Stomach (tissue), 9 donors: ENCODE results near the gene ATP5MK. TPM values are rescaled to one million over a fixed set of nuclear protein-coding genes. Genes with fewer than 3 reads are reported as not detected.
"Not testable (repeated sequence)": the region's sequence is repeated elsewhere in the genome, so short reads cannot be mapped to it uniquely, and the experiment has no call there.

Experiments used
- DNase-seq, 2 donors: peaks; one replicate each; pipeline versions ENCODE4 v3.0.0 to v3.0.0-alpha.2; 2013 to 2019
- H3K27ac ChIP-seq, 5 donors: fragments of 200-600 bp in 4 of 5; sonication (generic) in 4 of 5; one replicate each; pipeline ENCODE4 v1.5.1; 2013 to 2019; ENCODE audit warnings: mild to moderate bottlenecking in 1 of 5, moderate library complexity in 1 of 5
- H3K27me3 ChIP-seq, 3 donors: fragments of 200-600 bp; sonication (generic); one replicate each; pipeline ENCODE4 v1.5.1; 2017 to 2019; ENCODE audit warnings: mixed run types in 1 of 3
- H3K36me3 ChIP-seq, 4 donors: fragments of 200-600 bp; sonication (generic); 1 replicate in 3 of 4; 2 replicates in 1 of 4; pipeline ENCODE4 v1.5.1; 2016 to 2019
- H3K4me1 ChIP-seq, 4 donors: fragments of 200-600 bp; sonication (generic); one replicate each; pipeline ENCODE4 v1.5.1; 2016 to 2019
- H3K4me3 ChIP-seq, 4 donors: fragments of 200-600 bp; sonication (generic) in 3 of 4; one replicate each; pipeline ENCODE4 v1.5.1; 2016 to 2019; ENCODE audit warnings: mild to moderate bottlenecking in 1 of 4
- H3K9me3 ChIP-seq, 4 donors: fragments of 200-600 bp; sonication (generic); one replicate each; pipeline ENCODE4 v1.5.1; 2016 to 2019
- EP300 ChIP-seq: sonication (generic); formaldehyde crosslinking; IDR thresholded peaks from one replicate; pipeline ENCODE4 v1.6.1; 2017; ENCODE audit warnings: antibody characterized with exemption
- POLR2A ChIP-seq, 4 donors: fragments of 450-650 bp; IDR thresholded peaks; one replicate each; pipeline ENCODE4 v1.6.1; 2016; ENCODE audit warnings: antibody characterized with exemption in 4 of 4, control low read depth in 2 of 4, mild to moderate bottlenecking in 1 of 4, moderate library complexity in 1 of 4
- POLR2AphosphoS5 ChIP-seq, 3 donors: sonication (generic); formaldehyde crosslinking; IDR thresholded peaks; one replicate each; pipeline ENCODE4 v1.6.1; 2016; ENCODE audit warnings: antibody characterized with exemption in 3 of 3
- WGBS, 5 donors: extraction: QIAGEN DNeasy Blood & Tissue Kit in 3 of 5; methylation state at CpG; one replicate each; pipeline versions ENCODE4 v1.1.5 to v1.1.7; 2013 to 2018; 5-methylcytosine and 5-hydroxymethylcytosine counted together
- intact Hi-C: fragments of 100-400 bp; cut with DNase I; formaldehyde crosslinking; loops from one replicate; pipeline ENCODE4 v1.15.1; 2023; ENCODE audit warnings: low total_unique reads
- polyA plus RNA-seq, 3 donors: library from polyadenylated mRNA; stranded (reverse); fragments of 200-250 nt; gene quantifications; one replicate each; pipeline ENCODE4 v1.2.3, GENCODE V29; 2013
- total RNA-seq, 5 donors: library from RNA; depleted of rRNA; stranded (reverse); fragments of >200 nt; gene quantifications; one replicate each; pipeline versions ENCODE4 v1.1.0 to v1.2.3, GENCODE V29; 2014 to 2016
- TF ChIP-seq, protein P1 (sequence below), 7 experiments: fragments of 450-650 bp in 4 of 7; fragments of 200-600 bp in 3 of 7; sonication (generic) in 3 of 7; IDR thresholded peaks; one replicate each; pipeline ENCODE4 v1.5.1; 2016 to 2019; ENCODE audit warnings: antibody characterized with exemption in 7 of 7, control low read depth in 2 of 7, mild to moderate bottlenecking in 1 of 7
- donor health status: healthy with polysubstance abuse.
- donor health status: Bipolar disorder and iron deficiency.
- donor health status: healthy.

The ATP5MK gene
- total and polyA plus RNA-seq, 8 donors = 26.4 to 1,448 (median 374) TPM

GRCh38 chr10:103417601-103418000 is 21.3 kb upstream of the ATP5MK start:
- Histone ChIP-seq H3K9me3 (no peaks in the 10 kb centered on the region), H3K36me3 (peaks cover 80 to 100% (median 98%) of the 10 kb centered on the region in 4 donors), H3K27ac (no peak overlapping the region), H3K4me3 (no peak overlapping the region), H3K4me1 (no peaks in the 10 kb centered on the region), H3K27me3 (no peaks in the 10 kb centered on the region)
- no peak for DNase-seq
- intact Hi-C loops = loop anchor here (5.0 kb wide), 1 partner anchor 65 kb away; no protein-coding TSS in a partner anchor
- TF ChIP-seq POLR2A (IDR thresholded peaks at IDR 0.05) = no peak
- TF ChIP-seq, protein P1, sequence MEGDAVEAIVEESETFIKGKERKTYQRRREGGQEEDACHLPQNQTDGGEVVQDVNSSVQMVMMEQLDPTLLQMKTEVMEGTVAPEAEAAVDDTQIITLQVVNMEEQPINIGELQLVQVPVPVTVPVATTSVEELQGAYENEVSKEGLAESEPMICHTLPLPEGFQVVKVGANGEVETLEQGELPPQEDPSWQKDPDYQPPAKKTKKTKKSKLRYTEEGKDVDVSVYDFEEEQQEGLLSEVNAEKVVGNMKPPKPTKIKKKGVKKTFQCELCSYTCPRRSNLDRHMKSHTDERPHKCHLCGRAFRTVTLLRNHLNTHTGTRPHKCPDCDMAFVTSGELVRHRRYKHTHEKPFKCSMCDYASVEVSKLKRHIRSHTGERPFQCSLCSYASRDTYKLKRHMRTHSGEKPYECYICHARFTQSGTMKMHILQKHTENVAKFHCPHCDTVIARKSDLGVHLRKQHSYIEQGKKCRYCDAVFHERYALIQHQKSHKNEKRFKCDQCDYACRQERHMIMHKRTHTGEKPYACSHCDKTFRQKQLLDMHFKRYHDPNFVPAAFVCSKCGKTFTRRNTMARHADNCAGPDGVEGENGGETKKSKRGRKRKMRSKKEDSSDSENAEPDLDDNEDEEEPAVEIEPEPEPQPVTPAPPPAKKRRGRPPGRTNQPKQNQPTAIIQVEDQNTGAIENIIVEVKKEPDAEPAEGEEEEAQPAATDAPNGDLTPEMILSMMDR (IDR thresholded peaks at IDR 0.05) = no peak
- TF ChIP-seq EP300 = no peak
- TF ChIP-seq POLR2AphosphoS5 (IDR thresholded peaks at IDR 0.05) = no peak
- 86 to 96% (median 89%) methylated on average over 5 of the region's 5 CpGs for WGBS, 5 donors

DNA sequence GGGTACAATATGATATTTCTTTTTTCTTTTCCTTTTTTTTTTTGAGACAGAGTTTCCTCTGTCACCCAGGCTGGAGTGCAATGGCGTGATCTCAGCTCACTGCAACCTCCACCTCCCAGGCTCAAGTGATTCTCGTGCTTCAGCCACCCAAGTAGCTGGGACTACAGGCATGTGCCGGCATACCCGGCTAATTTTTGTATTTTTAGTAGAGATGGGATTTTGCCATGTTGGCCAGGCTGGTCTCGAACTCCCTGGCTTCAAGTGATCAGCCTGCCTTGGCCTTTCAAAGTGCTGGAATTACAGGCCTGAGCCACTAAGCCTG is 20.8 kb upstream of the ATP5MK start:
- H3K36me3 ChIP-seq = peaks cover 80 to 100% (median 98%) of the 10 kb centered on the region in 4 donors
- H3K27ac ChIP-seq = not testable (repeated sequence)

DNA sequence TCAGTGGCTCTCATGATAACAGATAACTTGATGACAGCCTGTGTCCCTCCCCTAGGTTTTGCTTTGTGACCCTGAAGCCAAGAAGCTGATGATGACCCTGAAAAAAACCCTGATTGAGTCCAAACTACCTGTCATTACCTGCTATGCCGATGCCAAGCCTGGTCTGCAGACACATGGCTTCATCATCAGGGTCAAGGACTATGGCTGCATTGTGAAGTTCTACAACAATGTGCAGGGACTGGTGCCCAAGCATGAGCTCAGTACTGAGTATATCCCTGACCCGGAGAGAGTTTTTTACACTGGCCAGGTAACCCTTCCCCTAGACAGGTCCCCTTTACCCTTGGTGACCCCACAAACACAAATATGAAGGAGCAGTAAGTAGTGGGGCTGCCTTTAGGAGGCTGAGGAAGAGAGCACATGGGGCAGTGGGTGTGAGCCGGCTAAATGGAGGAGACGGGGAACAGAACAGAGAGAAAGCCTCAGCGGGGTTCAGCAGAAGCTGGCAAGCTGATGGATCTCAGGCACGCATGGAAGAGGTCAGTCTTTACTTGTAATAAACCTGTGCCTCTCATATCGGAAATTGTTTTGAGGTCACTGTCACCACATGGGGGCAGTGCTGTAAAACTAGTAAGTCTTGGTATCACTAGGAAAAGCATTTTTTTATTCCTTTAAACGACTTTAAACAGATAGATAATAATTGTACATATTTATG is 20.3 kb upstream of the ATP5MK start:
- no peaks in the 10 kb centered on the region for H3K27me3 ChIP-seq
- no peaks in the 10 kb centered on the region for H3K9me3 ChIP-seq
- H3K27ac ChIP-seq = no peak overlapping the region
- DNase-seq = peak; percentile 68 to 88
- H3K4me3 ChIP-seq = no peak overlapping the region
- no peak for TF ChIP-seq EP300
- TF ChIP-seq, protein P1 (IDR thresholded peaks at IDR 0.05) = peak in 5 of 7 experiments; percentile 29 to 63 (median 39)
- intact Hi-C loops = loop anchor here (5.0 kb wide), 1 partner anchor 66 kb away; no protein-coding TSS in a partner anchor
- no peaks in the 10 kb centered on the region for H3K4me1 ChIP-seq
- peaks cover 80 to 100% (median 100%) of the 10 kb centered on the region in 4 donors for H3K36me3 ChIP-seq
- 44 to 54% (median 51%) methylated on average over 8 of the region's 8 CpGs for WGBS, 5 donors

More for the DNA sequence above, 20.8 kb upstream of the ATP5MK start:
- not testable (repeated sequence) for H3K9me3 ChIP-seq, H3K4me1 ChIP-seq, H3K27me3 ChIP-seq, H3K4me3 ChIP-seq, DNase-seq
- intact Hi-C loops = loop anchor here (5.0 kb wide), 1 partner anchor 65 kb away; no protein-coding TSS in a partner anchor
- WGBS, 5 donors = 90 to 95% (median 92%) methylated on average over 5 of the region's 5 CpGs

GRCh38 chr10:103415581-103415980 is 19.3 kb upstream of the ATP5MK start:
- no peak for DNase-seq
- Histone ChIP-seq H3K36me3 (peaks cover 71 to 100% (median 100%) of the 10 kb centered on the region in 4 donors), H3K4me1 (no peaks in the 10 kb centered on the region), H3K4me3 (no peak overlapping the region), H3K9me3 (no peaks in the 10 kb centered on the region), H3K27ac (no peak overlapping the region), H3K27me3 (no peaks in the 10 kb centered on the region)
- intact Hi-C loops = loop anchor here (5.0 kb wide), 1 partner anchor 67 kb away; no protein-coding TSS in a partner anchor
- TF ChIP-seq, protein P1 (IDR thresholded peaks at IDR 0.05) = no peak
- TF ChIP-seq POLR2A (IDR thresholded peaks at IDR 0.05) (no peak), EP300 (no peak), POLR2AphosphoS5 (IDR thresholded peaks at IDR 0.05) (no peak)
- 78 to 83% (median 78%) methylated on average over 8 of the region's 8 CpGs for WGBS, 5 donors

GRCh38 chr10:103413564-103413963 is 17.3 kb upstream of the ATP5MK start:
- DNase-seq = no peak
- Histone ChIP-seq H3K27me3 (no peaks in the 10 kb centered on the region), H3K4me3 (no peak overlapping the region), H3K27ac (no peak overlapping the region), H3K9me3 (no peaks in the 10 kb centered on the region), H3K4me1 (no peaks in the 10 kb centered on the region), H3K36me3 (peaks cover 64 to 100% (median 100%) of the 10 kb centered on the region in 4 donors)
- 86 to 93% (median 92%) methylated on average over 2 of the region's 2 CpGs for WGBS, 5 donors
- no peak for TF ChIP-seq EP300
- TF ChIP-seq, protein P1 (IDR thresholded peaks at IDR 0.05) = no peak
- intact Hi-C loops = no loop called here
